SU-DHL-6 (cell line): ENCODE measurements around the gene NR2E1.

Experiments used
- H2AFZ ChIP-seq: fragments of 200-600 bp; sonication (generic); 2 replicates; pipeline ENCODE4 v1.6.1; 2014; ENCODE audit warnings: low read depth, mild to moderate bottlenecking, moderate library complexity, mixed read lengths, antibody characterized with exemption, low read length; ENCODE audit not compliant: severe bottlenecking
- H3F3A ChIP-seq: fragments of 200-600 bp; shearing (Covaris generic); 2 replicates; pipeline ENCODE4 v1.6.0; 2016; ENCODE audit warnings: antibody characterized with exemption, mild to moderate bottlenecking; ENCODE audit not compliant: insufficient read depth
- H3K27ac ChIP-seq: fragments of 200-600 bp; sonication (generic); 2 replicates; pipeline ENCODE4 v1.5.1; 2016; ENCODE audit warnings: low read depth, mild to moderate bottlenecking, low read length, moderate library complexity, mixed read lengths
- H3K27me3 ChIP-seq: fragments of 200-600 bp; sonication (generic), shearing (Covaris generic); 2 replicates; pipeline ENCODE4 v1.6.0; 2014; ENCODE audit warnings: mild to moderate bottlenecking, low read length
- H3K36me3 ChIP-seq: fragments of 200-600 bp; sonication (generic); 2 replicates; pipeline ENCODE4 v1.6.1; 2014; ENCODE audit warnings: mild to moderate bottlenecking, low read length, mixed read lengths
- H3K4me2 ChIP-seq: fragments of 300-600, 200-600 bp; shearing (Covaris generic), sonication (generic); 2 replicates; pipeline ENCODE4 v1.6.0; 2014; ENCODE audit warnings: low read length, low read depth, mild to moderate bottlenecking; ENCODE audit not compliant: poor library complexity, severe bottlenecking
- H3K4me3 ChIP-seq: fragments of 200-600 bp; sonication (generic); 2 replicates; pipeline ENCODE4 v1.5.1; 2014; ENCODE audit warnings: antibody characterized with exemption, low read length, mild to moderate bottlenecking, mixed read lengths; ENCODE audit not compliant: insufficient read depth, poor library complexity, severe bottlenecking
- H3K79me2 ChIP-seq: fragments of 200-600 bp; sonication (generic); 2 replicates; pipeline ENCODE4 v1.6.1; 2014; ENCODE audit warnings: mild to moderate bottlenecking, low read length, moderate library complexity; ENCODE audit not compliant: insufficient read depth
- H3K9ac ChIP-seq: fragments of 200-600 bp; sonication (generic); 2 replicates; pipeline ENCODE4 v1.7.0; 2014; ENCODE audit warnings: mild to moderate bottlenecking, low read length
- H3K9me2 ChIP-seq: fragments of 200-600 bp; sonication (generic); replicated peaks from 2 replicates; pipeline ENCODE4 v1.6.1; 2014; ENCODE audit warnings: low read length; ENCODE audit not compliant: insufficient read depth
- H3K9me3 ChIP-seq: fragments of 200-600 bp; sonication (generic); 2 replicates; pipeline ENCODE4 v1.6.1; 2014; ENCODE audit warnings: low read length, mixed read lengths; ENCODE audit not compliant: insufficient read depth
- H4K20me1 ChIP-seq: fragments of 200-600 bp; sonication (generic); 2 replicates; pipeline ENCODE4 v1.6.1; 2014; ENCODE audit warnings: low read depth, mild to moderate bottlenecking, antibody characterized with exemption, low read length, moderate library complexity, mixed read lengths
- EZH2phosphoT487 ChIP-seq: fragments of 200-600 bp; sonication (generic), shearing (Covaris generic); conservative IDR thresholded peaks from 2 replicates; pipeline ENCODE4 v1.6.1; 2018; ENCODE audit warnings: mild to moderate bottlenecking, antibody characterized with exemption, low read length, moderate library complexity, mixed read lengths
- TF ChIP-seq, protein P1 (sequence below): fragments of 200-600 bp; sonication (generic); IDR thresholded peaks from one replicate; pipeline ENCODE4 v1.5.1; 2017; ENCODE audit warnings: antibody characterized with exemption, mild to moderate bottlenecking, low read length, moderate library complexity; ENCODE audit not compliant: insufficient read depth, poor library complexity, severe bottlenecking

The NR2E1 gene

DNA sequence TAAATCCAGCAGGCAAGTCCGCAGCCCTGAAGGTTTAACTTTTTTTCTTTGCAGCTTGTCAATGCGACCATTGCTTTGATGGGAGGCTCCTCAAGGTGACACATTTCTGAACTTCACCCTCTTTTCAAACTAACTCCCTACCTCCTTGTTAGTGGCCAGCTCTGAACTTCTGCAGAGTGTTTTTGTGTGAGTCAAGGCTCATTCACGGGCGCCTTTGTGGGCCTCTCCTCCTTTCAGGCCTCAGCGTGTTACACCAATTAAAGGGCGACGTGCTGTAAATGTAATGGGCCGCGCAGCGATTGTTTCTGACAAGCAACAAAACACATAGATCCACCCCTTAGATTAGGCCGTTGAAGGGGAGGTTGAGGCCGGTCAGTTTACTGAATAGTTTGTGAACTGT lies 45.5 kb upstream of the NR2E1 start:
- no peaks in the 10 kb centered on the region for H3K27me3 ChIP-seq
- no peak overlapping the region for H3K27ac ChIP-seq
- no peaks in the 10 kb centered on the region for H4K20me1 ChIP-seq

DNA sequence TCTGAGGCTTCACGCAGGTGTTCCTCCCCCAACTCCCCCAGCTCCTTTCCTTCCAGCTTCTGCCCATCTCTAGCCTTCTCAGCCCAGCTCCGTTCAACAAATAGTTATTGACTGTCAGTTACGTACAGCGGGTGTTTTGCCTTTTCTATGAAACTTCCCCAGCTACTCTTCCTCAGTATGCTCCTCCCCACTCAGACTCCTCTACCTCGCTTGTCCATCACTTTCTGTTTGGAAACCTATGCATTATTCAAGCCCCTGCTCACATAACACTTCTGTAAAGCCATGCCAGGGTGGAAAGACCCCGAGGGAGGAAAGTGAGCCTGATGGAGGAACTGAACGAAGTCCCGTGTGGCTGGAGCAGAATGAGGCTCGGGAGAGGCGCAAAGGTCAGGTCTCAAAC lies 44.2 kb upstream of the NR2E1 start:
- Histone ChIP-seq H2AFZ (no peak overlapping the region), H3F3A (no peaks in the 10 kb centered on the region), H3K4me2 (no peak overlapping the region), H3K36me3 (no peaks in the 10 kb centered on the region), H3K27me3 (no peaks in the 10 kb centered on the region), H3K9me2 (no peaks in the 10 kb centered on the region), H3K27ac (no peak overlapping the region), H4K20me1 (no peaks in the 10 kb centered on the region), H3K9me3 (no peaks in the 10 kb centered on the region), H3K79me2 (no peaks in the 10 kb centered on the region), H3K9ac (no peak overlapping the region), H3K4me3 (no peak overlapping the region)
- TF ChIP-seq, protein P1, sequence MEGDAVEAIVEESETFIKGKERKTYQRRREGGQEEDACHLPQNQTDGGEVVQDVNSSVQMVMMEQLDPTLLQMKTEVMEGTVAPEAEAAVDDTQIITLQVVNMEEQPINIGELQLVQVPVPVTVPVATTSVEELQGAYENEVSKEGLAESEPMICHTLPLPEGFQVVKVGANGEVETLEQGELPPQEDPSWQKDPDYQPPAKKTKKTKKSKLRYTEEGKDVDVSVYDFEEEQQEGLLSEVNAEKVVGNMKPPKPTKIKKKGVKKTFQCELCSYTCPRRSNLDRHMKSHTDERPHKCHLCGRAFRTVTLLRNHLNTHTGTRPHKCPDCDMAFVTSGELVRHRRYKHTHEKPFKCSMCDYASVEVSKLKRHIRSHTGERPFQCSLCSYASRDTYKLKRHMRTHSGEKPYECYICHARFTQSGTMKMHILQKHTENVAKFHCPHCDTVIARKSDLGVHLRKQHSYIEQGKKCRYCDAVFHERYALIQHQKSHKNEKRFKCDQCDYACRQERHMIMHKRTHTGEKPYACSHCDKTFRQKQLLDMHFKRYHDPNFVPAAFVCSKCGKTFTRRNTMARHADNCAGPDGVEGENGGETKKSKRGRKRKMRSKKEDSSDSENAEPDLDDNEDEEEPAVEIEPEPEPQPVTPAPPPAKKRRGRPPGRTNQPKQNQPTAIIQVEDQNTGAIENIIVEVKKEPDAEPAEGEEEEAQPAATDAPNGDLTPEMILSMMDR = no peak
- no peak for TF ChIP-seq EZH2phosphoT487

More for the DNA sequence above, 45.5 kb upstream of the NR2E1 start:
- Histone ChIP-seq H3K9me2 (no peaks in the 10 kb centered on the region), H3K9ac (no peak overlapping the region), H3K79me2 (no peaks in the 10 kb centered on the region), H2AFZ (no peak overlapping the region), H3K9me3 (no peaks in the 10 kb centered on the region), H3F3A (no peaks in the 10 kb centered on the region), H3K4me3 (no peak overlapping the region), H3K36me3 (no peaks in the 10 kb centered on the region), H3K4me2 (no peak overlapping the region)
- no peak for TF ChIP-seq EZH2phosphoT487
- TF ChIP-seq, protein P1 = no peak

DNA sequence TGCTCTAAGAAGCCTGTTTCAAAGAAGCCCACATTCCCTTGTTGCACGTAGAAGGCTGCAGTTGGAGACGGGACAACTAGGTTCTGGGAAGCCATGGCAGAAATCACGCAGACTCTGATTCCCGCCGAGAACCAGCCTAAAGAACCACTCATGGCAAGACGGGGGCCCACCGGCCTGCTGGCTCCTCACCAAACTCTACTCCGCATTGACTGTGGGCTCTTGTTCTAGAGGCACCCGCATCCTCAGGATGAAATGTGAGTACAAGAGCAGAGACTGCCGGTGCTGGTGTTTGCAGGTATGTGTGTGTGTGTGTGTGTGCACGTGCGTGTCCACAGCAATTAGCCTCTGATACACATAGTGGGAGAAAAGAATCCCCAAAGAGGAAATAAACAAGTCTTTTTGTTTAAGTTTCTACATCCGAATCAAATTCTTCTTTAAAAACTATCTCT lies 42.3 kb upstream of the NR2E1 start:
- H3K9me2 ChIP-seq = no peaks in the 10 kb centered on the region
- H4K20me1 ChIP-seq = no peaks in the 10 kb centered on the region
- H3K27ac ChIP-seq = no peak overlapping the region
- no peak overlapping the region for H3K4me3 ChIP-seq
- no peak overlapping the region for H2AFZ ChIP-seq
- H3K27me3 ChIP-seq = no peaks in the 10 kb centered on the region
- H3K9me3 ChIP-seq = no peaks in the 10 kb centered on the region
- no peak overlapping the region for H3K4me2 ChIP-seq
- H3F3A ChIP-seq = no peaks in the 10 kb centered on the region
- TF ChIP-seq, protein P1 = no peak
- TF ChIP-seq EZH2phosphoT487 = no peak
- no peak overlapping the region for H3K9ac ChIP-seq
- no peaks in the 10 kb centered on the region for H3K79me2 ChIP-seq
- H3K36me3 ChIP-seq = no peaks in the 10 kb centered on the region

DNA sequence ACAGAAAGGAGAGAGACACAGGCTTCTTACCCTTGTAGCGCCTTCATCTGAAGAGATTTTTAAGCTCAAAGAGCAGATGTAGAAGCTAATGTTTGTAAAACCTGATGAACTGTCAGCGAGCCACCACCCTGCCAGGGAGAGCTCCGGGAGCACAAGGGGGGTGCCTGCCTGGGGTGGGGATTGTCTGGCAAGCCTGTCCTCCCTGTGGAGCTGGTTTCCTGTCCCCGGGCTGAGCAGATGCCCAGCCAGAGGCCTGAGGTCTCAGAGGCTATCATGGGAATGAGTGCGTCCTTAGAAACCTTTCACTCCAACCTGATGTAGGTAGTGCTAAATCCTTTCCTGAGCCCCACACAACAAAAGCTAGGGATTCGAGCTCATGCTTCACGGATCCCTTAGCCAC lies 41.9 kb upstream of the NR2E1 start:
- no peaks in the 10 kb centered on the region for H3K27me3 ChIP-seq
- TF ChIP-seq, protein P1 = no peak
- TF ChIP-seq EZH2phosphoT487 = no peak
- no peak overlapping the region for H3K27ac ChIP-seq

More for the DNA sequence above, 41.9 kb upstream of the NR2E1 start:
- H3F3A ChIP-seq = no peaks in the 10 kb centered on the region
- no peaks in the 10 kb centered on the region for H3K79me2 ChIP-seq
- H3K9me2 ChIP-seq = no peaks in the 10 kb centered on the region
- no peaks in the 10 kb centered on the region for H4K20me1 ChIP-seq
- H3K36me3 ChIP-seq = no peaks in the 10 kb centered on the region
- no peak overlapping the region for H3K4me2 ChIP-seq
- no peaks in the 10 kb centered on the region for H3K9me3 ChIP-seq
- no peak overlapping the region for H3K4me3 ChIP-seq
- H2AFZ ChIP-seq = no peak overlapping the region
- no peak overlapping the region for H3K9ac ChIP-seq
